BE2C (cell line): ENCODE data around the gene LARP4.
"Not testable (repeated sequence)": the region's sequence is repeated elsewhere in the genome, so short reads cannot be mapped to it uniquely, and the experiment has no call there.

Experiments used
- DNase-seq: peaks from one replicate; pipeline ENCODE4 v3.0.0-alpha.2; 2020
- H3K27me3 ChIP-seq: fragments of 250-450 bp; sonication (Bioruptor Pico); 2 replicates; pipeline ENCODE4 v1.5.1; 2020; ENCODE audit warnings: mild to moderate bottlenecking
- H3K36me3 ChIP-seq: fragments of 250-450 bp; sonication (Bioruptor Pico); 2 replicates; pipeline ENCODE4 v1.5.1; 2020; ENCODE audit warnings: mild to moderate bottlenecking
- H3K4me1 ChIP-seq: fragments of 250-450 bp; sonication (Bioruptor Pico); 2 replicates; pipeline ENCODE4 v1.5.1; 2020
- H3K4me3 ChIP-seq: 2 replicates; pipeline ENCODE4 v1.5.1; 2011; ENCODE audit warnings: low read depth, low read length
- H3K9me3 ChIP-seq: fragments of 250-450 bp; sonication (Bioruptor Pico); 2 replicates; pipeline ENCODE4 v1.5.1; 2020
- CTCF ChIP-seq: IDR thresholded peaks from 2 replicates; pipeline ENCODE4 v1.5.1; 2012; ENCODE audit warnings: mild to moderate bottlenecking, low read depth, low read length

LARP4 gene

GRCh38 chr12:50488801-50489200 lies 88.1 kb downstream of the LARP4 start:
- H3K36me3 ChIP-seq, result no peaks in the 10 kb centered on the region
- no peak for TF ChIP-seq CTCF

DNA sequence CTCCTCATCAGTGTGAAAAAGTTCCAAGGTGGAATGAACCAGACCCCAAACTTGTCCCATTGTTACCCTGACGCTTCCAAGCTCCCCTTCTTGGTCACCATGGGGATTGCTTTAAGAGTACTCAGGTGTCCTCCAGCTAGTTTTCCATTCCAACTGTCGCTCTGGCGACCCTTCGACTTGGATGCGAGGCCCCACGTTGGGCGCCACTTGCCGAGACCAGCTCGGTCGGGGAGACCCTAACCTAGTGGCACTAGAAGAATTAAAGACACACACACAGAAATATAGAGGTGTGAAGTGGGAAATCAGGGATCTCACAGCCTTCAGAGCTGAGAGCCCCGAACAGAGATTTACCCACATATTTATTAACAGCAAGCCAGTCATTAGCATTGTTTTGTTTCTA lies 97.4 kb downstream of the LARP4 start:
- not testable (repeated sequence) for H3K4me3 ChIP-seq, H3K27me3 ChIP-seq, H3K36me3 ChIP-seq, H3K4me1 ChIP-seq, H3K9me3 ChIP-seq, DNase-seq

More at GRCh38 chr12:50488801-50489200, 88.1 kb downstream of the LARP4 start:
- DNase-seq, result no peak
- no peak overlapping the region for H3K4me3 ChIP-seq
- no peaks in the 10 kb centered on the region for H3K27me3 ChIP-seq
- H3K9me3 ChIP-seq, result no peaks in the 10 kb centered on the region; the same call in 1 of the 2 replicates
- H3K4me1 ChIP-seq, result no peaks in the 10 kb centered on the region

- no peaks in the 10 kb centered on the region for H3K9me3 ChIP-seq
- no peaks in the 10 kb centered on the region for H3K27me3 ChIP-seq
- TF ChIP-seq CTCF, result peak; percentile 87
- peak within 1 kb of the TSS; percentile 98 for H3K4me3 ChIP-seq
- no peaks in the 10 kb centered on the region; the same call in 1 of the 2 replicates for H3K36me3 ChIP-seq
- DNase-seq, result peak; percentile 98
- H3K4me1 ChIP-seq, result no peaks in the 10 kb centered on the region
Measured at GRCh38 chr12:50504798-50505674, 104.4 kb downstream of the LARP4 start, which contains the start of gene DIP2B. Gene DIP2B, plus strand, starts transcription at chr12:50504985. Its CDS starts 156 bp downstream, at chr12:50505141.

DNA sequence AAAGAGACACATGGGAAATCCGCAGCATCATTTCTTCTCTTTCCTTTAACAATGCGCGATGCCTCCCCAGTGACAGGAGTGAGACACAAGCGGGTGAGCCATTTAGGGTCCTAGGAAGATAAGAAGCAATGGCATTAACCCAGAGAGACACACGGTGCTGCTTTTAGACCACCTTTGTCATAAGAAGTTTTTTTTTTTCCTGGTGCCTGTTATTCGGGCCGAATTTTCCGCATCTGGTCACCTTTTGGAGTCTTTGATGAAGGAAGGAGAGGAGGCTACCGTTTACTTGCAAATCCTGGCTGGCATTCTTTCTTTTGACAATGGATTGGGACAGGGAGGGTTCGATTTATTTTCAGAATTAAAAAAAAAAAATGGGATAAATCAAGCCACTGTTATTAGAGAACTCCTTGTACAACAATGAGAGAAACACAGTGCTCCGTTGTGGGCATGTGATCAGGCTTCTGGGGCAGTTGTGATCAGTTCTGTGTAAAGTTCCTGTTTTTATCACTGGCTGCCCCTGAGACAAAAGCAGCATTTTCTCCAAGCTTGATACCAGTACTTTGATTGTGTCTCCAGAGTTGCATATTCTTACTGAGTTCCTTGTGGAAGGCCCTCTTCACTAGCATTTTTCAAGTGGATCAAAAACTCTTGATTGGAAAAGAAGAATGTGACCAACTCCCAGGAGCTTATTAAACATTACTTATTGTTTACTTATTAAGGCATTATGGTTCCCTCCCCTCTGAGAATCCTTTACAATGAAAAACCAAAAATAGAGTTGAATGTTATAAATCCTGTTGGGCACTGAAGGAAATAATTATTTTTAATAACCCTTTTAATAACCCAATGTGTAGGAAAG lies 105.2 kb downstream of the LARP4 start:
- no peak for DNase-seq
- Histone ChIP-seq H3K4me1 (no peaks in the 10 kb centered on the region), H3K9me3 (no peaks in the 10 kb centered on the region), H3K27me3 (no peaks in the 10 kb centered on the region), H3K36me3 (no peaks in the 10 kb centered on the region; the same call in 1 of the 2 replicates), H3K4me3 (peak overlapping the region; percentile 98)
- no peak for TF ChIP-seq CTCF

GRCh38 chr12:50506753-50507473 lies 106.2 kb downstream of the LARP4 start:
- Histone ChIP-seq H3K9me3 (no peaks in the 10 kb centered on the region), H3K36me3 (no peaks in the 10 kb centered on the region; the same call in 1 of the 2 replicates), H3K4me1 (no peaks in the 10 kb centered on the region), H3K27me3 (no peaks in the 10 kb centered on the region), H3K4me3 (no peak overlapping the region)
- TF ChIP-seq CTCF, result no peak
- no peak for DNase-seq

- Histone ChIP-seq H3K9me3 (no peaks in the 10 kb centered on the region), H3K27me3 (no peaks in the 10 kb centered on the region), H3K36me3 (no peaks in the 10 kb centered on the region; the same call in 1 of the 2 replicates), H3K4me1 (no peaks in the 10 kb centered on the region), H3K4me3 (no peak overlapping the region)
- DNase-seq, result no peak
- TF ChIP-seq CTCF, result no peak
Measured at GRCh38 chr12:50507474-50507838, 106.8 kb downstream of the LARP4 start.
